Heart left ventricle (tissue), 16 donors: ENCODE measurements around the gene CHRM5. TPM values are rescaled to one million over a fixed set of nuclear protein-coding genes. Genes with fewer than 3 reads are reported as not detected.

Experiments
- ATAC-seq, 4 donors: fragments of 200-7000 bp; cut with Tn5 transposase; one replicate each; pipeline ENCODE4 v1.9.1; 2020 to 2022; ENCODE audit warnings: moderate library complexity in 4 of 4, mild to moderate bottlenecking in 3 of 4, moderate number of reproducible peaks in 1 of 4
- DNase-seq, 5 donors: peaks; one replicate each; pipeline ENCODE4 v3.0.0-alpha.2; 2020
- H3K27ac ChIP-seq, 12 donors: fragments of 200-600 bp; sonication (generic) in 4 of 12; one replicate each; pipeline versions ENCODE4 v1.5.0 to v1.8.0; 2016 to 2022; ENCODE audit warnings: mild to moderate bottlenecking in 2 of 12
- H3K27me3 ChIP-seq, 9 donors: fragments of 200-600 bp; sonication (generic) in 2 of 9; one replicate each; pipeline versions ENCODE4 v1.5.1 to v1.8.0; 2016 to 2022; ENCODE audit warnings: mild to moderate bottlenecking in 3 of 9
- H3K36me3 ChIP-seq, 9 donors: fragments of 200-600 bp; sonication (generic) in 2 of 9; one replicate each; pipeline versions ENCODE4 v1.5.0 to v1.8.0; 2018 to 2022; ENCODE audit warnings: mild to moderate bottlenecking in 2 of 9
- H3K4me1 ChIP-seq, 12 donors: fragments of 200-600 bp; sonication (generic) in 4 of 12; one replicate each; pipeline versions ENCODE4 v1.5.0 to v1.8.0; 2016 to 2022; ENCODE audit warnings: mild to moderate bottlenecking in 3 of 12
- H3K4me3 ChIP-seq, 12 donors: fragments of 200-600 bp; sonication (generic) in 4 of 12; one replicate each; pipeline versions ENCODE4 v1.5.0 to v1.8.0; 2017 to 2022; ENCODE audit warnings: mild to moderate bottlenecking in 9 of 12, moderate library complexity in 4 of 12
- H3K9me3 ChIP-seq, 12 donors: fragments of 200-600 bp; sonication (generic) in 4 of 12; one replicate each; pipeline versions ENCODE4 v1.5.0 to v1.8.0; 2016 to 2022; ENCODE audit warnings: mild to moderate bottlenecking in 1 of 12
- POLR2A ChIP-seq, 2 donors: fragments of 450-650 bp; IDR thresholded peaks; one replicate each; pipeline ENCODE4 v1.6.1; 2017; ENCODE audit warnings: antibody characterized with exemption in 2 of 2, mild to moderate bottlenecking in 2 of 2, moderate library complexity in 2 of 2
- WGBS, 4 donors: extraction: QIAGEN DNeasy Blood & Tissue Kit in 2 of 4; methylation state at CpG; one replicate each; pipeline versions ENCODE4 v1.1.5 to v1.1.7; 2013 to 2018; 5-methylcytosine and 5-hydroxymethylcytosine counted together
- intact Hi-C, 10 donors: fragments of 100-400 bp; cut with DNase I; formaldehyde crosslinking; loops; one replicate each; pipeline versions ENCODE4 v1.11.1 to v1.14.2; 2022
- polyA plus RNA-seq, 2 donors: library from polyadenylated mRNA; stranded (reverse); fragments of 200-250 nt; gene quantifications; one replicate each; pipeline ENCODE4 v1.2.3, GENCODE V29; 2013
- total RNA-seq, 9 donors: library from RNA; depleted of rRNA in 2 of 9; stranded (reverse); fragments of >200 nt in 2 of 9; fragmentation: NEBNext Ultra II Directional in 3 of 9; extraction: Animal tissue kit (Norgen Biotek cat#: 25700) in 3 of 9; gene quantifications; one replicate each; pipeline versions ENCODE4 v1.1.0 to v1.2.4, GENCODE V29; 2016 to 2023
- TF ChIP-seq, protein P1 (sequence below), 12 donors: fragments of 200-600 bp; sonication (generic) in 4 of 12; IDR thresholded peaks; one replicate each; pipeline versions ENCODE4 v1.5.0 to v1.8.0; 2018 to 2022; ENCODE audit warnings: antibody characterized with exemption in 12 of 12, mild to moderate bottlenecking in 5 of 12
- donor health status: ischemic (EF 13 %, LVEDD 7.1; RV severe dilation, severe dysfunction).
- donor health status: healthy with polysubstance abuse.
- donor health status: DM: no; HTN: yes; CAD: no.
- donor health status: DM: no; HTN: no; CAD: no.
- donor health status: ischemic (EF 25% LVEDD 6.9; RV normal size, moderate dysfunction).
- donor health status: ischemic (EF 25% LVEDD 5.7; RV mildly dilated, moderate dysfunction).
- donor health status: healthy.
- donor health status: DM: yes; HTN: yes; CAD: no.
- donor health status: ischemic (EF 35%, LVEDD 5.7; RV mildly dilated, moderate dysfunction).
- donor health status: nonischemic (EF 11% LVEDD 7.7; RV severe dilation, severe dysfunction).
- donor health status: DM: yes; HTN: yes; CAD: no.
- donor health status: PGD.
- donor health status: ischemic (EF 29% LVEDD 5.4; RV normal size, mild dysfunction).
- donor health status: nonischemic (EF 23%, LVEDD 6.1; RV moderate dilation, normal function).

The CHRM5 gene
- total and polyA plus RNA-seq, 11 donors: not detected

DNA sequence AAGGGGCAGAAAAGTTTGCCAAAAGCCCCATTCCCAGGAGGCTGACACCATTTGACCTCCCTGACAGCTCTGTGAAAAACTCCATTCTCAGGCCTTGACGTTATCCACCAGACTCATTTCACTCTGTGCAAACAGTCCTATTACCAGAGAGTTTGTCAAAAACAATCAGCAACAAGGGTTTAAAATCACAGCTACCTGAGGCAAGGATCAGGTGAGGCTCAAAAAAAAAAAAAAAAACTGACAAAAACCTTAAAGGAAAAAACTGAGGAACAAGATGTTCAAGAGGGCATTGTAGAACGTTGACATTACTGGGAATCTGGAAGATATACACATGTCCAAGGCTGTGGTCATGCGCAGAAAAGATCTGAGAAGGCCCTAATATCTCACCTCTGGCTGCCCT is 59.3 kb downstream of the CHRM5 start:
- DNase-seq (no peak), ATAC-seq (no peak)
- intact Hi-C loops: no loop called here
- no peak overlapping the region for H3K27ac ChIP-seq
- peaks cover 0 to 7% (median 0%) of the 10 kb centered on the region in 12 donors for H3K9me3 ChIP-seq
- H3K4me3 ChIP-seq: no peak overlapping the region
- H3K4me1 ChIP-seq: no peaks in the 10 kb centered on the region
- no peaks in the 10 kb centered on the region for H3K27me3 ChIP-seq
- no peaks in the 10 kb centered on the region for H3K36me3 ChIP-seq
- 54 to 66% (median 56%) methylated on average over 3 of the region's 3 CpGs for WGBS, 4 donors
- no peak for TF ChIP-seq POLR2A (IDR thresholded peaks at IDR 0.05)
- TF ChIP-seq, protein P1, sequence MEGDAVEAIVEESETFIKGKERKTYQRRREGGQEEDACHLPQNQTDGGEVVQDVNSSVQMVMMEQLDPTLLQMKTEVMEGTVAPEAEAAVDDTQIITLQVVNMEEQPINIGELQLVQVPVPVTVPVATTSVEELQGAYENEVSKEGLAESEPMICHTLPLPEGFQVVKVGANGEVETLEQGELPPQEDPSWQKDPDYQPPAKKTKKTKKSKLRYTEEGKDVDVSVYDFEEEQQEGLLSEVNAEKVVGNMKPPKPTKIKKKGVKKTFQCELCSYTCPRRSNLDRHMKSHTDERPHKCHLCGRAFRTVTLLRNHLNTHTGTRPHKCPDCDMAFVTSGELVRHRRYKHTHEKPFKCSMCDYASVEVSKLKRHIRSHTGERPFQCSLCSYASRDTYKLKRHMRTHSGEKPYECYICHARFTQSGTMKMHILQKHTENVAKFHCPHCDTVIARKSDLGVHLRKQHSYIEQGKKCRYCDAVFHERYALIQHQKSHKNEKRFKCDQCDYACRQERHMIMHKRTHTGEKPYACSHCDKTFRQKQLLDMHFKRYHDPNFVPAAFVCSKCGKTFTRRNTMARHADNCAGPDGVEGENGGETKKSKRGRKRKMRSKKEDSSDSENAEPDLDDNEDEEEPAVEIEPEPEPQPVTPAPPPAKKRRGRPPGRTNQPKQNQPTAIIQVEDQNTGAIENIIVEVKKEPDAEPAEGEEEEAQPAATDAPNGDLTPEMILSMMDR (IDR thresholded peaks at IDR 0.05): no peak

DNA sequence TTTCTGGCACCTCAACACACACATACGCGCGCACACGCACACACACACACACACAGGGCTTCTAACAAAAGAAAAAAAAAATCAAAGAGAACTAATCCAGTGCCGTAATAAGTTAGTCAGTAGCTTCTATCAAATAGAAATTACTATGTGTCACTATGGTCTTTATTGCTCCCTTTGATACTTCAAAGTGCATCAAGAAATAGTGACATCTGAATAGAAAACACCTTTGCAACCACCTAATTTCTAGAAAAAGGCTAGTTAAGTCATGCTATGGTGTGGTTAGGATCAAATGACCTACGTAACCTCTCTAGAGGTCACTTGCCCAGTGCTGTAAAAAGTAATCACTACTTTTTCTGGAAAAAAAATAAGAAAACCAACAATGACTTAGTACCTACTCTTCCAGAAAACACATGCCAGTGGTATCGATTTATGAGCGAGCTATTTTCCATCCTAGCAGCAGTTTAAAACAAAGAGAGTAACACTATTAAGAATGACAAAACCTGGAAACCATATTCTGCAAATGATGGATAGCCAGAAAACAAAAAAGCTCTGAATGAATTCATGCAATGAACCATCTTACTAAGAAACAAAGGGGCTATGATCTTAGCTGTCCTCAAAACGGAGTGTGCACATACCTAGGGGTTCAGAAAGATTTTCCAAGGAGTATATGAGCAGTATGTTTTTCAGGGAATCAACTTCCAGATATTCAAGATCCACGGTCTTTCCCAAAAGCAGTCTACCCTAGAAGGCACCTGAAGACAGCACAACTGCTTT is 63.9 kb downstream of the CHRM5 start:
- Histone ChIP-seq H3K4me1 (peaks cover 0 to 5% (median 0%) of the 10 kb centered on the region in 12 donors), H3K27ac (no peak overlapping the region), H3K4me3 (no peak overlapping the region), H3K9me3 (peaks cover 0 to 7% (median 0%) of the 10 kb centered on the region in 12 donors), H3K36me3 (no peaks in the 10 kb centered on the region), H3K27me3 (no peaks in the 10 kb centered on the region)
- DNase-seq (no peak), ATAC-seq (no peak)
- intact Hi-C loops: loop anchor here in 1 of 10 donors (10.0 kb wide), 1 partner anchor 73 kb away; the partner anchor contains the start of genes EMC7 and PGBD4
- TF ChIP-seq POLR2A (IDR thresholded peaks at IDR 0.05): no peak
- TF ChIP-seq, protein P1 (IDR thresholded peaks at IDR 0.05): no peak
- WGBS, 4 donors: 88 to 92% (median 90%) methylated on average over 10 of the region's 10 CpGs

DNA sequence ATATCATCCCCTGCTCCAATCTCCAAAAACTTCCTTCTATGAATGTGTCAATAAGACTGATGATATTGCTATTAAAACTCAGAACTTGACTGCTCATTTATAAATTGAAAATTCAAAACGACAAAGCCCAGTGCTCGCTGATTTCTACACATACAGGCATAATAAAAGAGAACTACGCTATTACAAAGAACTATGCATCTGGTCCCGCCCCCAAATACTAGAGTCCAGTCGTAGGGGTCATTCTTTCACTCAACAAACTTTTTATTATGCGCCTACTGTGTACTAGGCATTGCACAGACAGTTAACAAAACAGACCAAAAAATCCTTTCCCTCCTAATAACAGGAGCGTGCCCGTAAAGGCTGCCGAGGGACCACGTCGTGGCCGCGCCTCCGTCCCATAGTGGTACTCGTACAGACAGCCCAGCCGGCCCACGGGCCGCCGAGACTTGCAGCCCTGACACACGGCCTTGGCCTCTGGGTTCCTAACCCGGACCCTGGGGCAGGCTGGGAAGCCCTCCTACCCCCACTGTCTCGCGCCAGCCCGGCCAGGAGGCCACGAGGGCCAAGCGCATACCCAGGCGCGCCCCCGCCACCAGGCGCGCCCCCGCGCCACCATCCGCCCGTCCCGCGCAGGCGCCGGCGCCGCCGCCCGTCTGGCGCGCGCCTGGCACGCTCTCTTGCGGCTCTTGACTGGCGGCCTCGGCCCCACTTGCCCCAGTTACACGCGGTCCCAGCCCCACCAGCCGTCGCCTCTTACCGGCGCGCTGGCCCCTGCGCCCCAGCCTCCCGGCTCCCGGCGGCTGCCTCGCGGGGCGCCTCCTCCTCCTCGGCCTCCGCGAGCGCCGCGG is 70.0 kb downstream of the CHRM5 start:
- Histone ChIP-seq H3K9me3 (no peaks in the 10 kb centered on the region), H3K36me3 (no peaks in the 10 kb centered on the region), H3K4me1 (peaks cover 0 to 27% (median 13%) of the 10 kb centered on the region in 12 donors), H3K4me3 (peak overlapping the region; percentile 48 to 98 (median 80)), H3K27me3 (no peaks in the 10 kb centered on the region), H3K27ac (peak overlapping the region; percentile 84 to 98 (median 92))
- ATAC-seq (peak; percentile 79 to 96 (median 94)), DNase-seq (peak; percentile 80 to 91 (median 84))
- TF ChIP-seq POLR2A (IDR thresholded peaks at IDR 0.05): no peak
- TF ChIP-seq, protein P1 (IDR thresholded peaks at IDR 0.05): no peak
- intact Hi-C loops: loop anchor here in 1 of 10 donors (10.0 kb wide), 1 partner anchor 67 kb away; the partner anchor contains the start of genes EMC7 and PGBD4
- 1% methylated on average over 20 to 69 of the region's 70 CpGs for WGBS, 4 donors
